ENCODE measurements around the gene SLC27A2.

The SLC27A2 gene

GRCh38 chr15:50219820-50220219 lies 37.8 kb downstream of the SLC27A2 start:
- no peak overlapping the region for H3K27ac ChIP-seq
- no peak for TF ChIP-seq CTCF (conservative IDR thresholded peaks at IDR 0.05)

GRCh38 chr15:50222181-50222580 lies 40.2 kb downstream of the SLC27A2 start:
- H3K27ac ChIP-seq = no peak overlapping the region
- no peak for TF ChIP-seq CTCF (conservative IDR thresholded peaks at IDR 0.05)

- no peak for TF ChIP-seq CTCF (conservative IDR thresholded peaks at IDR 0.05)
- no peak overlapping the region for H3K27ac ChIP-seq
Observed at GRCh38 chr15:50224606-50225005, 42.6 kb downstream of the SLC27A2 start.

GRCh38 chr15:50225057-50225456 lies 43.1 kb downstream of the SLC27A2 start:
- H3K27ac ChIP-seq = no peak overlapping the region
- TF ChIP-seq CTCF (conservative IDR thresholded peaks at IDR 0.05) = no peak

- TF ChIP-seq CTCF (conservative IDR thresholded peaks at IDR 0.05) = no peak
Observed at GRCh38 chr15:50225938-50226337, 43.9 kb downstream of the SLC27A2 start.

GRCh38 chr15:50227076-50227475 lies 45.1 kb downstream of the SLC27A2 start:
- TF ChIP-seq CTCF (conservative IDR thresholded peaks at IDR 0.05) = no peak
- H3K27ac ChIP-seq = no peak overlapping the region

More at GRCh38 chr15:50225938-50226337, 43.9 kb downstream of the SLC27A2 start:
- H3K27ac ChIP-seq = no peak overlapping the region

GRCh38 chr15:50228866-50229265 lies 46.9 kb downstream of the SLC27A2 start:
- no peak for TF ChIP-seq CTCF (conservative IDR thresholded peaks at IDR 0.05)
- H3K27ac ChIP-seq = no peak overlapping the region

- H3K27ac ChIP-seq = no peak overlapping the region
Observed at GRCh38 chr15:50229336-50229735, 47.3 kb downstream of the SLC27A2 start.

More at GRCh38 chr15:50229336-50229735, 47.3 kb downstream of the SLC27A2 start:
- TF ChIP-seq CTCF (conservative IDR thresholded peaks at IDR 0.05) = no peak

Data from VCaP (cell line).